ENCODE measurements around the gene PPP1R11.
A peak's percentile ranks its signal among the peaks of the same experiment; 100 is the strongest.
"Not testable (repeated sequence)": the region's sequence is repeated elsewhere in the genome, so short reads cannot be mapped to it uniquely, and the experiment has no call there.

Gene PPP1R11, protein sequence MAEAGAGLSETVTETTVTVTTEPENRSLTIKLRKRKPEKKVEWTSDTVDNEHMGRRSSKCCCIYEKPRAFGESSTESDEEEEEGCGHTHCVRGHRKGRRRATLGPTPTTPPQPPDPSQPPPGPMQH

DNA sequence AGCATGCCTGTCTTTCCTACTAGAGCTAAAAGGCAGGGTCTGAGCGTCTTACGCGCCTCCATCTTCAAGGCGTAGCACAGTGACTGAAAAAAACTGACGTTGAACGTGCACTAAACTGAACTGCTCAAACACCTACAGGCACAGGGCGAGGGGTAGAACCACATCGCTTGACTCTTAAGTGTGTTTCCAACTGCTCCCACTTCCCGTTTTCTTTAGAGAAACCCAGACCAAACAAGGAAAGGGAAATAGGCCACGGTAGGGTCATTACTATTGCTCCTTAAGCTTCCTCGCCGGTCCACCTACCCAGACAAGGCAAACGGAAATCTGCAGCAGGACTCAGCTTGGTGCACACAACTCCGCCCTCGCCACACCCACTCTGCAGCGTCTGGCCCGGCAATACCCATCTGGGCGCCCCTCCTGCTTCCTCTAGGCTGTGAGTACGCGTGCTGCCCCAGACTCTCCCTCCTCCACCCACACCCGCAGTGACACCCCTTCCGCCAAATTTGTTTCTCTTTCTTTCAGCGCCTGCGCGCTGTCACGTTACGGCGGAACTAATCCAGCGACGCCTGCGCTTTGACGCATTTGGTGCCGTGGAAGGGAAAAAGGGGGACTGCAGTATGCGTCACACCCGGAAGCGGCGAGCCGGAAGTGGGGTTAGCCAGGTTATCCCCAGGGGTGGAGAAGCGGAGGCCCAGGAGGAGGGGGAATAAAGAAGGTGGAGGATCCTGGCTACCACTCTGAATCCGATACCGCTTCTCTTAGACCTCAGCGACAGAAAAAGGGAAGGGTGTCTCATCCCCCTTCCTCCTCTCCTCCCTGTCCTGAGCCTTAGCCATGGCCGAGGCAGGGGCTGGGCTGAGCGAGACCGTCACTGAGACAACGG, at the start of gene PPP1R11:
Gene PPP1R11, plus strand, starts transcription at position 622 of the 883 bp plus-strand sequence. Its CDS starts 213 bp downstream, at position 835.
- ATAC-seq (ENCODE audit: low read depth) (peak; percentile 91), DNase-seq (ENCODE audit: low spot score in 2 of 2) (peak; percentile 93 to 98)
- H3K4me1 Mint-ChIP-seq, result peaks cover 33% of the 10 kb centered on the region
- H3K36me3 Mint-ChIP-seq, result peaks cover 29% of the 10 kb centered on the region
- H3K9me3 Mint-ChIP-seq, result no peaks in the 10 kb centered on the region
- H3K27me3 Mint-ChIP-seq, result peaks cover 9% of the 10 kb centered on the region
- H3K27ac Mint-ChIP-seq, result peak within 1 kb of the TSS; percentile 96
- H3K4me3 Mint-ChIP-seq, result peak within 1 kb of the TSS; percentile 91

DNA sequence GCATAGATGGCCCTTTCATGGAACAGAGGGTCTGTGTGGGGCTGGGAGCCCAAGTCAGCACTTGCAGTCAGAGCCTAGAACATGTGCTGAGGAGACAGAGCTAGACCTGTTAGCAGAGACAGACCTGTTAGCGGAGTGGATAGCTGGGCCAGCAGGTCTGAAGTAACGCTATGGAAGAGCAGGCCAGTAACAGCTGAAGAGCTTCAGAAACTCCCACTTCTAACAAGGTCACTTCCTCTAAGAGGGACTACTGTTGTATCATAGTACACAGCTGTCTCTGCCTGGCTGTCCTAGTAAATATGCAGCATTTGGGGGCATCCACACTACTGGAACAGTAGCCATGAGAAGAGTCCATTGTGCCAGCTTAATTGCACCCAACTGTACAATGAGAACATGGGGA, 47.2 kb upstream of the PPP1R11 start:
- no peak for ATAC-seq (ENCODE audit: low read depth)
- Mint-ChIP-seq H3K4me1 (peaks cover 8% of the 10 kb centered on the region), H3K9me3 (no peaks in the 10 kb centered on the region), H3K36me3 (peaks cover 10% of the 10 kb centered on the region), H3K27ac (no peak overlapping the region), H3K27me3 (no peaks in the 10 kb centered on the region), H3K4me3 (no peak overlapping the region)
- DNase-seq (ENCODE audit: low spot score in 2 of 2), result no peak

DNA sequence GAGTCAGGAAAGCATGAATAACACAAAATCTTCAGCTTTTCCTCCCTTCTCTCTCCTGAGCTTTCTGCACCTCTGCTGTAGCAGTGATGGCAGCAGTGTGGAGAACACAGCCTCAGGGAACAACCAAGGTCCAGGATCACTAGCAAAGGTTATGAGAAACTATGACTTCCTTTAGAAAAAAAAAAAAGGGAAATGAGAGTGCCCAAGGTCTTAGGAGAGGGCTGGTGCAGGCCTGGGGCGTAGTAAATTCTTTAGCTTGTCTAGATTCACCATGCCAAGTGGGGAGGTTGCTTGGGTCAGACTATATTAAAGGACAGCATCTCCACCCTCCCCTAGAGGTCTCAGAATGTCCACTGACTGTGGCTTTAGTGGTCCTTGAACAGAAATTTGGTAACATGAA, 46.4 kb upstream of the PPP1R11 start:
- no peak overlapping the region for H3K27ac Mint-ChIP-seq
- ATAC-seq (ENCODE audit: low read depth) (peak; percentile 57), DNase-seq (ENCODE audit: low spot score in 2 of 2) (peak in 1 of 2 donors; percentile 9)
- no peaks in the 10 kb centered on the region for H3K27me3 Mint-ChIP-seq
- H3K9me3 Mint-ChIP-seq, result no peaks in the 10 kb centered on the region
- H3K4me3 Mint-ChIP-seq, result no peak overlapping the region
- H3K36me3 Mint-ChIP-seq, result peaks cover 10% of the 10 kb centered on the region
- H3K4me1 Mint-ChIP-seq, result peaks cover 8% of the 10 kb centered on the region

DNA sequence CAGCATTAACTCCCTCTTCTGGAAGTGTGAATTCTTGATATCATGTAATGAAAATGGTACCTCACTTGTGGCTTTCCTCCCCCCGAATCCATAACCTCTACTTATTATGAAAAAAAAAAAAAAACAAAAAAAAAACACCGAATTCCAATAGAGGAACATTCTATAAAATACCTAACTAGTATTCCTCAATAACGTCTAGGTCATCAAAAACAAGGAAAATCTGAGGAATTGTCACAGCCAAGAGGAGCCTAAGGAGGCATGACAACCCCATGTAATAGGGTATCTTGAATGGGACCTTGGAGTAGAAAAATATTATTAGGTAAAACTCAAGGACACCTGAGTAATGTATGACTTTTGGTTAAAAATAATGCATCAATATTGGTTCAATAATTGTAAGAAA, 44.8 kb upstream of the PPP1R11 start:
- ATAC-seq (ENCODE audit: low read depth), result no peak
- peaks cover 8% of the 10 kb centered on the region for H3K4me1 Mint-ChIP-seq

DNA sequence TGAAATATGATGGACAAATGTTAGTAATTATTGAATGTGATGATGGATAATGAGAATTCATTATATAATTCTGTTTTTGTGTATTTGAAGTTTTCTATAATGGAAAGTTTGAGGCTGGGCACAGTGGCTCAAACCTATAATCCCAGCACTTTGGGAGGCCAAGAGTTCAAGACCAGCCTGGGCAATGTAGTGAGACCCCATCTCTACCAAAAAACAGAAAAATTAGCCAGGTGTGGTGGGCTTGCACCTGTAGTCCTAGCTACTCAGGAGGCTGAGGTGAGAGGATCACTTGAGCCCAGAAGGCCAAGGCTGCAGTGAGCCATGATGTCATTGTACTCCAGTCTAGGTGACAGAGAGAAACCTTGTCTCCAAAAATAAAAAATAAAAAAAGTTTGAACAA, 44.3 kb upstream of the PPP1R11 start:
- not testable (repeated sequence) for H3K4me3 Mint-ChIP-seq; H3K27ac Mint-ChIP-seq; ATAC-seq (ENCODE audit: low read depth); H3K36me3 Mint-ChIP-seq; H3K4me1 Mint-ChIP-seq; H3K9me3 Mint-ChIP-seq; H3K27me3 Mint-ChIP-seq; DNase-seq (ENCODE audit: low spot score in 2 of 2)

More for the DNA sequence above, 44.8 kb upstream of the PPP1R11 start:
- no peak for DNase-seq (ENCODE audit: low spot score in 2 of 2)
- Mint-ChIP-seq H3K36me3 (peaks cover 10% of the 10 kb centered on the region), H3K9me3 (no peaks in the 10 kb centered on the region), H3K4me3 (no peak overlapping the region), H3K27ac (no peak overlapping the region), H3K27me3 (no peaks in the 10 kb centered on the region)

DNA sequence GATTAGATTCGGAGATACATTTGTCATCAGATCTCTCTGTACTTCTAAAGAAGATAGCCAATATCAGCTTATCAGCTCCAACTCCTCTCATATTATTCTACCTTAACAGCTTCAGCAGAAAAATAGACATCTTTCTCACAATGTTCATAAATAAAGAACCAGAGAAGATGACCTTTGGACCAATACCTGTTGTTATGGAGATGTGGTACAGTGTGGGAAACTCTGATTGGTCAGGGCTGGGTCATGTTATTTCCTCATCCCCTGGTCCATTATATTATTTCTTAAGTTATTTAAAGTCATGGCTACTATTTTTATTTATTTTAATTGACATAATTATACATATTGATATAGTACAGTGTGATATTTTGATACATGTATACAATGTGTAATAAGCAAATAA, 41.8 kb upstream of the PPP1R11 start:
- Mint-ChIP-seq H3K36me3 (peaks cover 6% of the 10 kb centered on the region), H3K9me3 (no peaks in the 10 kb centered on the region), H3K27me3 (no peaks in the 10 kb centered on the region), H3K4me3 (no peak overlapping the region), H3K4me1 (peaks cover 8% of the 10 kb centered on the region), H3K27ac (no peak overlapping the region)
- no peak for DNase-seq (ENCODE audit: low spot score in 2 of 2)
- no peak for ATAC-seq (ENCODE audit: low read depth)

DNA sequence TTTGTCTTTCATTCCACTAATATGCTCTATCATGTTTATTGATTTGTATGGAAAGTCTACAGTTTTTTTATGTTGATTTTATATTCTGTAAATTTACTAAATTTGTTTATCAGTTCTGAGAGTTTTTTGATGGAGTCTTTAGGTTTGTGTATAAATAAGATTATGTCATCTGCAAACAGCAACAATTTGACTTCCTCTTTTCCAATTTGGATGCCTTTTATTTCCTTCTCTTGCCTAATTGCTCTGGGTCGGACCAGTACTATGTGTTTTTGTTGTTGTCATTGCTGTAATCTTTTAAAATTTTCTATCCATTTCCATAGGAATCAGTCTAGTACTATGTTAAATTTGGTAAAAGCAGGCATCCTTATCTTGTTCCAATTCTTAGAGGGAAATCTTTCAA, 37.4 kb upstream of the PPP1R11 start:
- H3K36me3 Mint-ChIP-seq, result peaks cover 7% of the 10 kb centered on the region
- no peaks in the 10 kb centered on the region for H3K4me1 Mint-ChIP-seq
- no peak overlapping the region for H3K27ac Mint-ChIP-seq
- ATAC-seq (ENCODE audit: low read depth), result no peak
- no peak for DNase-seq (ENCODE audit: low spot score in 2 of 2)
- H3K27me3 Mint-ChIP-seq, result no peaks in the 10 kb centered on the region
- no peaks in the 10 kb centered on the region for H3K9me3 Mint-ChIP-seq
- H3K4me3 Mint-ChIP-seq, result no peak overlapping the region

DNA sequence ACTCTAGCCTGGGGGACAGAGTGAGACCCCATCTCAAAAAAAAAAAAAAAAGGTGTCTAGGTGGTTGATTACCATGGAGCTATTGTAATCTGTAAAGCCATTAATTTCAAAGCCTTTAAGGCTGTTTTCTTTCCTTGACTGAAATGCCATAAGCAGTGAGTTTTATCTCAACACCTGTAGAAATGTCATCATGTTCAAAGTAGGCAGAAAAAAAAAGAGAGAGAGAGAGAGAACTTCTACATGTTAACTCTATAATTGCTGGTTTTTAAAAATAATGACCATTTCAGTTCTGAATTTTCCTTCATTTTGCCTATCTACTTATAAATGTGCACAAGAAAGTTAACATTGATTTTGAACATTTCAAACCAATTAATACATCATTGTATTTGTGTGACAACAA, 35.6 kb upstream of the PPP1R11 start:
- Mint-ChIP-seq H3K27me3 (no peaks in the 10 kb centered on the region), H3K4me3 (no peak overlapping the region), H3K27ac (no peak overlapping the region), H3K4me1 (no peaks in the 10 kb centered on the region), H3K36me3 (peaks cover 13% of the 10 kb centered on the region), H3K9me3 (no peaks in the 10 kb centered on the region)
- ATAC-seq (ENCODE audit: low read depth) (no peak), DNase-seq (ENCODE audit: low spot score in 2 of 2) (no peak)

DNA sequence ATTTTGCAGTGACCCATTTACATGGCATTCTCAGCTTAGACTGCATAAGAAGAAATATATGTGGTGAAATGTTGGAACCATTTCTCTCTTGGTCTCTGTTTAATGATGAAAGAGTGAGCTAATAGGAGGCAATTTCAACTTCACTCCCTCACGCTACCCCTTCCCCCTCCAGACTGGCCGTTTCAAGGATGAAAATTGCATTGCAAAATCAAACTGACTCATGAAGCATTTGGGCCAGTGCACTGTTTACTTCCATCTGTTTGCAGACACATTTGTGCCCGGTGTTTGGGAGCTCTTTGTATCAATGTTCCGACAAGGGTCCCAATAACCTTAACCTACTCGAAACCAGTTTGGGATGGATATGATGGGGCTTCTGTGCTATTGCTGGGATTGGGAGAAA, 33.6 kb upstream of the PPP1R11 start:
- not testable (repeated sequence) for DNase-seq (ENCODE audit: low spot score in 2 of 2); H3K4me3 Mint-ChIP-seq; ATAC-seq (ENCODE audit: low read depth)

DNA sequence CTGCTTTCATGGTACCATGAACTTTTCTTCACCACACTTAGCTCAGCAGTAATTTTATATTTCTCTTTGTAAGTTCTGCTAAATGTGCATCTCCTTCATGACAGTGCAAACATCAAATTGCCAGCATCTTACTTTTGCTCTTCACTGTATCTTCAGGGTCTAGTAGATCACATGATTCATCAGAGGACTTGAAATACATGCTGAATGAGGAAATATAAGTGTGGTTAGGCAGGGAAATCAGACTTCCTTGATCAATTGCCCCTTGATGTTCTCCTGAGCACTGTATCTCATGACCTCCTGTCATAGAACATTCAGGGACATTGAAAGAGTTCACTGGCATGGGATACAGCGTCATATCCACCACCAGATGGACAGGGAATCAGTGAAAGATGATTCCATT, 31.2 kb upstream of the PPP1R11 start:
- H3K4me1 Mint-ChIP-seq, result no peaks in the 10 kb centered on the region
- DNase-seq (ENCODE audit: low spot score in 2 of 2), result no peak
- peaks cover 14% of the 10 kb centered on the region for H3K36me3 Mint-ChIP-seq
- no peak for ATAC-seq (ENCODE audit: low read depth)
- H3K27ac Mint-ChIP-seq, result no peak overlapping the region
- H3K27me3 Mint-ChIP-seq, result no peaks in the 10 kb centered on the region
- H3K4me3 Mint-ChIP-seq, result no peak overlapping the region
- no peaks in the 10 kb centered on the region for H3K9me3 Mint-ChIP-seq

More for the DNA sequence above, 33.6 kb upstream of the PPP1R11 start:
- not testable (repeated sequence) for H3K9me3 Mint-ChIP-seq, H3K27ac Mint-ChIP-seq, H3K4me1 Mint-ChIP-seq, H3K27me3 Mint-ChIP-seq
- peaks cover 14% of the 10 kb centered on the region for H3K36me3 Mint-ChIP-seq

DNA sequence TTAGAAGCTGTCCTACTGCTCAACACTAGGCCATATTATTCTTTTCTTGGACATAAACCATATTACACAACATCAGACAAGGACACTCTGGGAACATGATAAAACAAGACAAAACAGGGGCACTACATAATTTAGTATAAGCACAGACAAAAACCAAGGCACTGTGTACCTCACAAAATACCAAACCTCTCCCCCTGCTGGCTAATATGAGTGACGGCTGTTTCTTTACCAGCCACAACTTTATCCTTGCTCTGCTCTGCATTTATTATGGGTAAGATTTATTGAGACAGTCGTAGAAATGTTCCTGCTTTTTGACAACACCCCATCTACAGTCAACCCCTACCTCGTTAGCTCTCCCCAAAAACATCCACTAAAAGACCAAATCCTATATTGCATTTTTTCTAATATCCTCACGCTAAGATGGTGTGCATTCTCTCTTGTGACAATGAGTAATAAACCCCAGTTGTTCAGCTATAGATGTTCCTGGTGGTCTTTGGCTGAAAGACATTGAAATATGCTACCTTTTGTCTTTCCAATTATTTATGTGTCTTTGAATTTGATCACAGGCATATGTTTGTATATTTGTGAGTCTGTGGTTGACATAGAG, 29.7 kb upstream of the PPP1R11 start:
- Mint-ChIP-seq H3K9me3 (no peaks in the 10 kb centered on the region), H3K4me3 (no peak overlapping the region), H3K4me1 (no peaks in the 10 kb centered on the region), H3K27me3 (no peaks in the 10 kb centered on the region), H3K27ac (no peak overlapping the region), H3K36me3 (peaks cover 17% of the 10 kb centered on the region)
- ATAC-seq (ENCODE audit: low read depth) (peak; percentile 50), DNase-seq (ENCODE audit: low spot score in 2 of 2) (no peak)

DNA sequence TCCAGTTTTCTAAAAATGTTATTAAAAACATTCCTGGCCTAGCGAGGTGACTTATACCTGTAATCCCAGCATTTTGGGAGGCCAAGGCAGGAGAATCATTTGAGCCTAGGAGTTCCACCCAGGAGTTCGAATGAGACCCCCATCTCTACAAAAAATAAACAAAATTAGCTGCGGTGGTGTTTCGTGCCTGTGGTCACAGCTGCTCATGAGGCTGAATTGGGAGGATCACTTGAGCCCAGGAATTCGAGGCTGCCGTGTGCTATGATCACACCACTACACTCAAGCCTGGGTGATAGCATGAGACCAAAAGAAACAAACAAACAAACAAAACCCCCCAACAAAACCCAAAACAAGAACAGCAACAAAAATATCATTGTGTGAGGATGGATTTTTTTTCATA, 25.8 kb upstream of the PPP1R11 start:
- Mint-ChIP-seq H3K4me3 (no peak overlapping the region), H3K27ac (no peak overlapping the region)

DNA sequence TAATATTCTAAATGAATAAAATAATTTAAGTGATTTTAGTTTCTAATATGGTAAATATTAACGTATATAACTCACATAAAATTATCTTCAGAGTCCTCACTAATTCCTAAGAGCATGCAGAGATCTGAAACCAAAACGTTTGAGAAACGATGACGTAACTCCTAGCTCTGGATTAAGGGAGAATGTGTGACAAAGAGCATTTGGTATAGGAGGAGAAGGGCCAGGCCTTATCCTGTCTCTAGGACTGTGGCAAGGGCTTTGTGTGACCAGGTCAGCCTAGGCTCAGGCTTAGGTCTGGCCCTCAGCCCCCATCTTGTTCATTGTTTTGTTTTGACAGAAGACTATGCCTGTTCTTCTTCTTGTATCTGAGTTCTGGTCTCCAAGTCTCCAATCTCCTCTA, 25.2 kb upstream of the PPP1R11 start:
- no peak overlapping the region for H3K4me3 Mint-ChIP-seq
- ATAC-seq (ENCODE audit: low read depth) (no peak), DNase-seq (ENCODE audit: low spot score in 2 of 2) (no peak)
- H3K27me3 Mint-ChIP-seq, result no peaks in the 10 kb centered on the region
- no peak overlapping the region for H3K27ac Mint-ChIP-seq
- peaks cover 4% of the 10 kb centered on the region for H3K4me1 Mint-ChIP-seq
- H3K36me3 Mint-ChIP-seq, result peaks cover 14% of the 10 kb centered on the region
- H3K9me3 Mint-ChIP-seq, result no peaks in the 10 kb centered on the region

More for the DNA sequence above, 25.8 kb upstream of the PPP1R11 start:
- peaks cover 15% of the 10 kb centered on the region for H3K36me3 Mint-ChIP-seq
- ATAC-seq (ENCODE audit: low read depth), result no peak
- no peaks in the 10 kb centered on the region for H3K9me3 Mint-ChIP-seq
- H3K27me3 Mint-ChIP-seq, result no peaks in the 10 kb centered on the region
- H3K4me1 Mint-ChIP-seq, result peaks cover 4% of the 10 kb centered on the region
- DNase-seq (ENCODE audit: low spot score in 2 of 2), result no peak

DNA sequence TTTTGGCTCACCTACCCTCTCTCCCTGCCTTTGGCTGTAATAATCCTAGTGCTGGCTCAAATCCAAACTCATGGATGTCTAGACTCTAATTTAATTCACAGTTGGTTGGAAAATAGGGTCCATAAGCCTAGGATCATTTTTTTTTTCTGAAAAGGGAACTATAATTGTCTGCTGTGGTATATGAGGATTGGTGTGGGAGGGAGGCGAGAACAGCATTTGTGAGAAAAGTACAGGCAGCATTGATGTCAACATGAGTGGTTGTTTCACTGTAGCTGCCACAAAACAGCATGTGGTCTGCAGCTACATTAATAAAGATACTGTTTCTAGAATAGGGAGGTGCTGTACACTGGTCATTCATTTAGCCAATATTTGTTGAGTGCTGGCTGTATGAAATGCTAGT, 24.5 kb upstream of the PPP1R11 start:
- Mint-ChIP-seq H3K4me3 (no peak overlapping the region), H3K9me3 (no peaks in the 10 kb centered on the region), H3K36me3 (peaks cover 14% of the 10 kb centered on the region), H3K27ac (no peak overlapping the region), H3K4me1 (peaks cover 4% of the 10 kb centered on the region), H3K27me3 (no peaks in the 10 kb centered on the region)
- DNase-seq (ENCODE audit: low spot score in 2 of 2) (no peak), ATAC-seq (ENCODE audit: low read depth) (no peak)
